Peyer's patch (tissue), 4 donors: ENCODE measurements around the gene SLC27A5.

Source experiments
- CTCF ChIP-seq, 6 experiments: fragments of 450-650 bp in 4 of 6; fragments of 200-600 bp in 2 of 6; sonication (generic) in 1 of 6; IDR thresholded peaks; one replicate each; pipeline ENCODE4 v1.5.1; 2017 to 2019; ENCODE audit warnings: antibody characterized with exemption in 6 of 6, mild to moderate bottlenecking in 3 of 6, moderate library complexity in 1 of 6
- POLR2A ChIP-seq, 2 donors: fragments of 450-650 bp; IDR thresholded peaks; one replicate each; pipeline ENCODE4 v1.5.1; 2017; ENCODE audit warnings: antibody characterized with exemption in 2 of 2, mild to moderate bottlenecking in 2 of 2, moderate library complexity in 2 of 2

- no peak for TF ChIP-seq CTCF (IDR thresholded peaks at IDR 0.05)
- no peak for TF ChIP-seq POLR2A (IDR thresholded peaks at IDR 0.05)
Observed at GRCh38 chr19:58535857-58536256, 24.1 kb upstream of the SLC27A5 start.
